ENCODE results near the gene NTRK3.

NTRK3 gene

DNA sequence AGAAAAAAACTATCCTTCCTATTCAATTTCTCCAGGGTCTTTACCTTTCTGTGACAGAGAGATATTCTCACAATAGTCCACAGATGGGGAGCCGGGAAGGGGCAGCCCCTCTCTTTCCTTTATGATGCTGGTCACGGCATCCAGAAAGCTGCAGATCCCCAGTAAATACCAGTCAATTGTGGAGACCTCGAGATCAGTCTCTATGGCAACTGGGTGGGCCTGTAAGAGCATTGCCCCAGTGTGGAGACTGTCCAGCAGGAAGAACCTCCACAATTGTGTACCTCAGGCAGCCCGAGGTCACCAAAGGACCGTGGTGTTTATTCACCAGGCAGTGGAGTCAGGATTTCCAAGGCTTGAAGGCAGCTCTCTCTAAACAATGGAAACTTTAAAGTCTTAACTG lies 291.2 kb downstream of the NTRK3 start:
- no peaks in the 10 kb centered on the region for H3K9me2 ChIP-seq (replicated peaks; ENCODE audit: control insufficient read depth, low read length)
- no peaks in the 10 kb centered on the region for H4K20me1 ChIP-seq (ENCODE audit: control insufficient read depth, insufficient read depth, low read depth, low read length)
- no peak for TF ChIP-seq EZH2phosphoT487 (IDR thresholded peaks at IDR 0.05; ENCODE audit: borderline replicate concordance, low read length)
- TF ChIP-seq, protein P1, sequence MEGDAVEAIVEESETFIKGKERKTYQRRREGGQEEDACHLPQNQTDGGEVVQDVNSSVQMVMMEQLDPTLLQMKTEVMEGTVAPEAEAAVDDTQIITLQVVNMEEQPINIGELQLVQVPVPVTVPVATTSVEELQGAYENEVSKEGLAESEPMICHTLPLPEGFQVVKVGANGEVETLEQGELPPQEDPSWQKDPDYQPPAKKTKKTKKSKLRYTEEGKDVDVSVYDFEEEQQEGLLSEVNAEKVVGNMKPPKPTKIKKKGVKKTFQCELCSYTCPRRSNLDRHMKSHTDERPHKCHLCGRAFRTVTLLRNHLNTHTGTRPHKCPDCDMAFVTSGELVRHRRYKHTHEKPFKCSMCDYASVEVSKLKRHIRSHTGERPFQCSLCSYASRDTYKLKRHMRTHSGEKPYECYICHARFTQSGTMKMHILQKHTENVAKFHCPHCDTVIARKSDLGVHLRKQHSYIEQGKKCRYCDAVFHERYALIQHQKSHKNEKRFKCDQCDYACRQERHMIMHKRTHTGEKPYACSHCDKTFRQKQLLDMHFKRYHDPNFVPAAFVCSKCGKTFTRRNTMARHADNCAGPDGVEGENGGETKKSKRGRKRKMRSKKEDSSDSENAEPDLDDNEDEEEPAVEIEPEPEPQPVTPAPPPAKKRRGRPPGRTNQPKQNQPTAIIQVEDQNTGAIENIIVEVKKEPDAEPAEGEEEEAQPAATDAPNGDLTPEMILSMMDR (IDR thresholded peaks at IDR 0.05; ENCODE audit: low read depth, low read length, poor library complexity, severe bottlenecking) = no peak
- H3K9me3 ChIP-seq (ENCODE audit: control insufficient read depth, insufficient read depth, low read length) = no peaks in the 10 kb centered on the region
- H3F3A ChIP-seq (ENCODE audit: control insufficient read depth, insufficient read depth) = no peaks in the 10 kb centered on the region
- no peaks in the 10 kb centered on the region for H3K27me3 ChIP-seq (ENCODE audit: control insufficient read depth, low read length)
- no peak overlapping the region for H3K27ac ChIP-seq (ENCODE audit: low read depth, low read length)
- H3K4me2 ChIP-seq (ENCODE audit: low read length) = no peak overlapping the region
- no peak overlapping the region for H3K4me3 ChIP-seq (ENCODE audit: low read length)
- no peaks in the 10 kb centered on the region for H3K36me3 ChIP-seq (ENCODE audit: control insufficient read depth, low read length)
- no peaks in the 10 kb centered on the region for H3K79me2 ChIP-seq (ENCODE audit: control insufficient read depth, low read length)
- H3K4me1 ChIP-seq (ENCODE audit: control insufficient read depth, low read length) = no peaks in the 10 kb centered on the region

- H3K9me2 ChIP-seq (replicated peaks; ENCODE audit: control insufficient read depth, low read length) = no peaks in the 10 kb centered on the region
- H3K27me3 ChIP-seq (ENCODE audit: control insufficient read depth, low read length) = no peaks in the 10 kb centered on the region
- no peak overlapping the region for H3K4me2 ChIP-seq (ENCODE audit: low read length)
- TF ChIP-seq EZH2phosphoT487 (IDR thresholded peaks at IDR 0.05; ENCODE audit: borderline replicate concordance, low read length) = no peak
- TF ChIP-seq, protein P1 (IDR thresholded peaks at IDR 0.05; ENCODE audit: low read depth, low read length, poor library complexity, severe bottlenecking) = no peak
- no peaks in the 10 kb centered on the region for H3K4me1 ChIP-seq (ENCODE audit: control insufficient read depth, low read length)
- no peaks in the 10 kb centered on the region for H3K79me2 ChIP-seq (ENCODE audit: control insufficient read depth, low read length)
- H3K36me3 ChIP-seq (ENCODE audit: control insufficient read depth, low read length) = no peaks in the 10 kb centered on the region
- H3K27ac ChIP-seq (ENCODE audit: low read depth, low read length) = no peak overlapping the region
- H3K9me3 ChIP-seq (ENCODE audit: control insufficient read depth, insufficient read depth, low read length) = no peaks in the 10 kb centered on the region
- H3F3A ChIP-seq (ENCODE audit: control insufficient read depth, insufficient read depth) = no peaks in the 10 kb centered on the region
- no peaks in the 10 kb centered on the region for H4K20me1 ChIP-seq (ENCODE audit: control insufficient read depth, insufficient read depth, low read depth, low read length)
- no peak overlapping the region for H3K4me3 ChIP-seq (ENCODE audit: low read length)
Observed at GRCh38 chr15:87962428-87962827, 294.1 kb downstream of the NTRK3 start.

DNA sequence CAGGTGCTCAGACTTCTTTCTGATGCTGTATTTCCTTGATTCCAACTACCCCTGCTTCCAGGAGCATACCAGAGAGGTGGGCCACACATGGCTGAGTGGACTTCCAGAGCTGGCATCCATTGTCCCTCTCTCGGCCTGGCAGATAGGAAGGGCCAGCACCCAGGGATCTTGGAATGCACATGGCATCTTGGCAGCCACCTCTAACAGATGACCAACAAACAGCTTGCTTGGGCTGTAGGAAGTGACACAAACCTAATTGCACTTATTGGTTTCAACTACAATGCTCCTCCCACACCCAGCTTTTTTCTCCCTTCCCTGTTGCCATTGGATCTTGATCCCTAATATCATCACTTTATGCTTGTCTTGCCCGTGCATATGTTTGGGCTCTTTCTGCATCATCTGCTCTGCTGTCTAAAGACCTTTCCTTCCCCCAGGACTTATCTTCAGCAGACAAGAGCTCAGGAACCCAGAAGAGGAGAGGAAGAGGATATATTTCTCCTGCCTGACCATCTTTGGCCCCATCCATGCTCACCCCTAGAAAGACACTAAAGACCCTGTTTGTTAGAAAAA lies 294.6 kb downstream of the NTRK3 start:
- no peaks in the 10 kb centered on the region for H3F3A ChIP-seq (ENCODE audit: control insufficient read depth, insufficient read depth)
- no peak overlapping the region for H3K4me3 ChIP-seq (ENCODE audit: low read length)
- no peaks in the 10 kb centered on the region for H4K20me1 ChIP-seq (ENCODE audit: control insufficient read depth, insufficient read depth, low read depth, low read length)
- H3K4me1 ChIP-seq (ENCODE audit: control insufficient read depth, low read length) = no peaks in the 10 kb centered on the region
- no peaks in the 10 kb centered on the region for H3K79me2 ChIP-seq (ENCODE audit: control insufficient read depth, low read length)
- no peak overlapping the region for H3K27ac ChIP-seq (ENCODE audit: low read depth, low read length)
- no peaks in the 10 kb centered on the region for H3K36me3 ChIP-seq (ENCODE audit: control insufficient read depth, low read length)
- no peak for TF ChIP-seq EZH2phosphoT487 (IDR thresholded peaks at IDR 0.05; ENCODE audit: borderline replicate concordance, low read length)
- TF ChIP-seq, protein P1 (IDR thresholded peaks at IDR 0.05; ENCODE audit: low read depth, low read length, poor library complexity, severe bottlenecking) = no peak
- no peaks in the 10 kb centered on the region for H3K9me2 ChIP-seq (replicated peaks; ENCODE audit: control insufficient read depth, low read length)
- no peaks in the 10 kb centered on the region for H3K27me3 ChIP-seq (ENCODE audit: control insufficient read depth, low read length)
- no peaks in the 10 kb centered on the region for H3K9me3 ChIP-seq (ENCODE audit: control insufficient read depth, insufficient read depth, low read length)
- no peak overlapping the region for H3K4me2 ChIP-seq (ENCODE audit: low read length)
